Liver (tissue), 9 donors: ENCODE data around the gene LOXL3. TPM values are rescaled to one million over a fixed set of nuclear protein-coding genes. Genes with fewer than 3 reads are reported as not detected.
A peak's percentile ranks its signal among the peaks of the same experiment; 100 is the strongest.

Experiments
- DNase-seq: peaks from one replicate; pipeline ENCODE4 v3.0.0-alpha.2; 2017; ENCODE audit warnings: low spot score
- H3K27ac ChIP-seq, 2 donors: one replicate each; pipeline ENCODE4 v1.7.0; 2013; ENCODE audit warnings: inconsistent platforms in 2 of 2, low read length in 2 of 2, control low read depth in 1 of 2, low read depth in 1 of 2, mild to moderate bottlenecking in 1 of 2
- H3K27me3 ChIP-seq, 4 donors: one replicate each; pipeline versions ENCODE4 v1.6.1 to v1.7.0; 2013; ENCODE audit warnings: low read length in 3 of 4, inconsistent platforms in 1 of 4, mild to moderate bottlenecking in 1 of 4, moderate library complexity in 1 of 4; ENCODE audit not compliant: control insufficient read depth in 4 of 4, insufficient read depth in 4 of 4
- H3K36me3 ChIP-seq, 4 donors: one replicate each; pipeline versions ENCODE4 v1.6.1 to v1.7.0; 2013; ENCODE audit warnings: low read length in 3 of 4, mild to moderate bottlenecking in 3 of 4, low read depth in 1 of 4, moderate library complexity in 1 of 4; ENCODE audit not compliant: control insufficient read depth in 4 of 4, insufficient read depth in 3 of 4
- H3K4me1 ChIP-seq, 4 donors: one replicate each; pipeline versions ENCODE4 v1.6.1 to v1.7.0; 2013; ENCODE audit warnings: low read length in 3 of 4, mild to moderate bottlenecking in 3 of 4, moderate library complexity in 1 of 4; ENCODE audit not compliant: control insufficient read depth in 4 of 4, insufficient read depth in 4 of 4
- H3K4me3 ChIP-seq, 3 donors: one replicate each; pipeline versions ENCODE4 v1.6.1 to v1.7.0; 2013; ENCODE audit warnings: low read length in 3 of 3, control low read depth in 1 of 3, low read depth in 1 of 3, mild to moderate bottlenecking in 1 of 3
- H3K9ac ChIP-seq, 2 donors: one replicate each; pipeline ENCODE4 v1.7.0; 2013; ENCODE audit warnings: low read length in 2 of 2, mild to moderate bottlenecking in 2 of 2, moderate library complexity in 2 of 2, control low read depth in 1 of 2, low read depth in 1 of 2
- H3K9me3 ChIP-seq, 4 donors: one replicate each; pipeline versions ENCODE4 v1.6.1 to v1.7.0; 2013; ENCODE audit warnings: low read length in 3 of 4; ENCODE audit not compliant: control insufficient read depth in 4 of 4
- EGR1 ChIP-seq, 2 donors: IDR thresholded peaks; 2 replicates each; pipeline ENCODE4 v1.6.1; 2016 to 2018; ENCODE audit warnings: antibody characterized with exemption in 2 of 2, low read depth in 2 of 2
- FOXA1 ChIP-seq: IDR thresholded peaks from 2 replicates; pipeline ENCODE4 v1.6.1; 2016; ENCODE audit warnings: antibody characterized with exemption
- FOXA2 ChIP-seq: IDR thresholded peaks from 2 replicates; pipeline ENCODE4 v1.6.1; 2016; ENCODE audit warnings: antibody characterized with exemption
- HNF4A ChIP-seq, 2 donors: conservative IDR thresholded peaks; 2 replicates each; pipeline ENCODE4 v1.6.1; 2016; ENCODE audit warnings: antibody characterized with exemption in 2 of 2, mild to moderate bottlenecking in 2 of 2
- HNF4G ChIP-seq: IDR thresholded peaks from 2 replicates; pipeline ENCODE4 v1.6.1; 2016; ENCODE audit warnings: antibody characterized with exemption
- JUND ChIP-seq, 2 donors: IDR thresholded peaks; 2 replicates each; pipeline ENCODE4 v1.6.1; 2016; ENCODE audit warnings: antibody characterized with exemption in 2 of 2
- NR2F2 ChIP-seq: IDR thresholded peaks from 2 replicates; pipeline ENCODE4 v1.6.1; 2016; ENCODE audit warnings: antibody characterized with exemption
- RAD21 ChIP-seq, 2 donors: IDR thresholded peaks; 2 replicates each; pipeline ENCODE4 v1.6.1; 2016; ENCODE audit warnings: antibody characterized with exemption in 2 of 2, mild to moderate bottlenecking in 2 of 2
- REST ChIP-seq: IDR thresholded peaks from 2 replicates; pipeline ENCODE4 v1.6.1; 2016; ENCODE audit warnings: antibody characterized with exemption, mild to moderate bottlenecking
- RXRA ChIP-seq, 2 donors: IDR thresholded peaks; 2 replicates each; pipeline ENCODE4 v1.6.1; 2017 to 2018; ENCODE audit warnings: antibody characterized with exemption in 2 of 2, mild to moderate bottlenecking in 1 of 2
- SP1 ChIP-seq: IDR thresholded peaks from 2 replicates; pipeline ENCODE4 v1.6.1; 2018; ENCODE audit warnings: antibody characterized with exemption, mild to moderate bottlenecking
- TAF1 ChIP-seq: conservative IDR thresholded peaks from 2 replicates; pipeline ENCODE4 v1.6.1; 2016; ENCODE audit warnings: antibody characterized with exemption, mild to moderate bottlenecking
- YY1 ChIP-seq: IDR thresholded peaks from 2 replicates; pipeline ENCODE4 v1.6.1; 2016; ENCODE audit warnings: antibody characterized with exemption, mild to moderate bottlenecking
- WGBS: extraction: QIAGEN DNeasy Blood & Tissue Kit; methylation state at CpG from one replicate; pipeline ENCODE4 v1.1.7; 2013; 5-methylcytosine and 5-hydroxymethylcytosine counted together
- polyA plus RNA-seq, 2 donors: library from polyadenylated mRNA; stranded (reverse) in 1 of 2; unstranded in 1 of 2; fragments of 200-250 nt in 1 of 2; fragments of >200 nt in 1 of 2; fragmentation: Nextera tagmentation in 1 of 2; extraction: Ambion mirVana in 1 of 2; gene quantifications; one replicate each; pipeline versions ENCODE4 v1.2.1 to v1.2.3, GENCODE V29; 2013 to 2015
- total RNA-seq, 2 donors: library from RNA; depleted of rRNA; stranded (reverse); fragments of >200 nt; gene quantifications; one replicate each; pipeline ENCODE4 v1.2.3, GENCODE V29; 2014
- TF ChIP-seq, protein P1 (sequence below): IDR thresholded peaks from 2 replicates; pipeline ENCODE4 v1.6.1; 2016; ENCODE audit warnings: antibody characterized with exemption
- TF ChIP-seq, protein P2 (sequence below): fragments of 150-350 bp; IDR thresholded peaks from 2 replicates; pipeline ENCODE4 v1.5.1; 2017; ENCODE audit warnings: improper control_type of control experiment, low read depth, low read length; ENCODE audit not compliant: missing input control
- TF ChIP-seq, protein P3 (sequence below): IDR thresholded peaks from 2 replicates; pipeline ENCODE4 v1.6.1; 2016; ENCODE audit warnings: antibody characterized with exemption
- TF ChIP-seq, protein P4 (sequence below): IDR thresholded peaks from 2 replicates; pipeline ENCODE4 v1.6.1; 2016; ENCODE audit warnings: antibody characterized with exemption
- donor health status: healthy.
- donor health status: healthy.
- donor health status: healthy.
- donor health status: healthy.
- donor health status: healthy.

Gene LOXL3
- total and polyA plus RNA-seq, 4 donors = 0.31 to 2.8 (median 1.3) TPM

GRCh38 chr2:74548285-74548899, 5.3 kb downstream of the LOXL3 start:
- no peaks in the 10 kb centered on the region for H3K36me3 ChIP-seq
- peak overlapping the region; percentile 24 to 58 (median 56) for H3K4me3 ChIP-seq
- H3K27me3 ChIP-seq = no peaks in the 10 kb centered on the region
- H3K27ac ChIP-seq = no peak overlapping the region
- peak overlapping the region in 1 of 2 donors; percentile 47 for H3K9ac ChIP-seq
- peaks cover 5 to 16% (median 9%) of the 10 kb centered on the region in 4 donors for H3K4me1 ChIP-seq
- 14% methylated on average over 26 of the region's 26 CpGs for WGBS
- H3K9me3 ChIP-seq = no peaks in the 10 kb centered on the region
- DNase-seq = no peak
- TF ChIP-seq EGR1 (IDR thresholded peaks at IDR 0.05; ENCODE audit: low read depth in 2 of 2) (no peak), RAD21 (IDR thresholded peaks at IDR 0.05) (no peak), JUND (IDR thresholded peaks at IDR 0.05) (no peak), FOXA2 (no peak), FOXA1 (no peak), TAF1 (no peak), HNF4A (conservative IDR thresholded peaks at IDR 0.05) (no peak), REST (no peak), RXRA (IDR thresholded peaks at IDR 0.05) (no peak), SP1 (no peak)
- TF ChIP-seq, protein P1, sequence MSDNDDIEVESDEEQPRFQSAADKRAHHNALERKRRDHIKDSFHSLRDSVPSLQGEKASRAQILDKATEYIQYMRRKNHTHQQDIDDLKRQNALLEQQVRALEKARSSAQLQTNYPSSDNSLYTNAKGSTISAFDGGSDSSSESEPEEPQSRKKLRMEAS = no peak
- TF ChIP-seq, protein P2, sequence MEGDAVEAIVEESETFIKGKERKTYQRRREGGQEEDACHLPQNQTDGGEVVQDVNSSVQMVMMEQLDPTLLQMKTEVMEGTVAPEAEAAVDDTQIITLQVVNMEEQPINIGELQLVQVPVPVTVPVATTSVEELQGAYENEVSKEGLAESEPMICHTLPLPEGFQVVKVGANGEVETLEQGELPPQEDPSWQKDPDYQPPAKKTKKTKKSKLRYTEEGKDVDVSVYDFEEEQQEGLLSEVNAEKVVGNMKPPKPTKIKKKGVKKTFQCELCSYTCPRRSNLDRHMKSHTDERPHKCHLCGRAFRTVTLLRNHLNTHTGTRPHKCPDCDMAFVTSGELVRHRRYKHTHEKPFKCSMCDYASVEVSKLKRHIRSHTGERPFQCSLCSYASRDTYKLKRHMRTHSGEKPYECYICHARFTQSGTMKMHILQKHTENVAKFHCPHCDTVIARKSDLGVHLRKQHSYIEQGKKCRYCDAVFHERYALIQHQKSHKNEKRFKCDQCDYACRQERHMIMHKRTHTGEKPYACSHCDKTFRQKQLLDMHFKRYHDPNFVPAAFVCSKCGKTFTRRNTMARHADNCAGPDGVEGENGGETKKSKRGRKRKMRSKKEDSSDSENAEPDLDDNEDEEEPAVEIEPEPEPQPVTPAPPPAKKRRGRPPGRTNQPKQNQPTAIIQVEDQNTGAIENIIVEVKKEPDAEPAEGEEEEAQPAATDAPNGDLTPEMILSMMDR = no peak
- TF ChIP-seq, protein P3, sequence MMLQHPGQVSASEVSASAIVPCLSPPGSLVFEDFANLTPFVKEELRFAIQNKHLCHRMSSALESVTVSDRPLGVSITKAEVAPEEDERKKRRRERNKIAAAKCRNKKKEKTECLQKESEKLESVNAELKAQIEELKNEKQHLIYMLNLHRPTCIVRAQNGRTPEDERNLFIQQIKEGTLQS = no peak
- TF ChIP-seq, protein P4, sequence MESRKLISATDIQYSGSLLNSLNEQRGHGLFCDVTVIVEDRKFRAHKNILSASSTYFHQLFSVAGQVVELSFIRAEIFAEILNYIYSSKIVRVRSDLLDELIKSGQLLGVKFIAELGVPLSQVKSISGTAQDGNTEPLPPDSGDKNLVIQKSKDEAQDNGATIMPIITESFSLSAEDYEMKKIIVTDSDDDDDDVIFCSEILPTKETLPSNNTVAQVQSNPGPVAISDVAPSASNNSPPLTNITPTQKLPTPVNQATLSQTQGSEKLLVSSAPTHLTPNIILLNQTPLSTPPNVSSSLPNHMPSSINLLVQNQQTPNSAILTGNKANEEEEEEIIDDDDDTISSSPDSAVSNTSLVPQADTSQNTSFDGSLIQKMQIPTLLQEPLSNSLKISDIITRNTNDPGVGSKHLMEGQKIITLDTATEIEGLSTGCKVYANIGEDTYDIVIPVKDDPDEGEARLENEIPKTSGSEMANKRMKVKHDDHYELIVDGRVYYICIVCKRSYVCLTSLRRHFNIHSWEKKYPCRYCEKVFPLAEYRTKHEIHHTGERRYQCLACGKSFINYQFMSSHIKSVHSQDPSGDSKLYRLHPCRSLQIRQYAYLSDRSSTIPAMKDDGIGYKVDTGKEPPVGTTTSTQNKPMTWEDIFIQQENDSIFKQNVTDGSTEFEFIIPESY = no peak

GRCh38 chr2:74546004-74546403, 7.7 kb downstream of the LOXL3 start:
- Histone ChIP-seq H3K4me1 (peaks cover 5 to 16% (median 9%) of the 10 kb centered on the region in 4 donors), H3K27ac (no peak overlapping the region), H3K4me3 (no peak overlapping the region), H3K9ac (no peak overlapping the region), H3K27me3 (no peaks in the 10 kb centered on the region), H3K9me3 (no peaks in the 10 kb centered on the region), H3K36me3 (no peaks in the 10 kb centered on the region)
- DNase-seq = no peak
- 68% methylated on average over 3 of the region's 3 CpGs for WGBS
- TF ChIP-seq YY1 = no peak
- TF ChIP-seq, protein P3 = no peak
- TF ChIP-seq HNF4G = no peak
- no peak for TF ChIP-seq FOXA2
- TF ChIP-seq JUND (IDR thresholded peaks at IDR 0.05) = no peak
- TF ChIP-seq NR2F2 = no peak
- TF ChIP-seq SP1 = no peak
- TF ChIP-seq, protein P1 = no peak
- TF ChIP-seq REST = no peak
- no peak for TF ChIP-seq FOXA1
- no peak for TF ChIP-seq TAF1
- TF ChIP-seq HNF4A (conservative IDR thresholded peaks at IDR 0.05) = no peak
